Measurements from ENCODE around the gene UBE2M.
"Not testable (repeated sequence)": the region's sequence is repeated elsewhere in the genome, so short reads cannot be mapped to it uniquely, and the experiment has no call there.

UBE2M gene

GRCh38 chr19:58558066-58558622, at the start of gene UBE2M:
UBE2M (minus strand) TSS chr19:58558611; CDS start chr19:58558381, 230 bp downstream.
- DNase-seq (ENCODE audit: low read depth in 2 of 2), result peak in 1 of 2 donors; percentile 39

GRCh38 chr19:58607213-58607612, 48.8 kb upstream of the UBE2M start:
- DNase-seq (ENCODE audit: low read depth in 2 of 2), result not testable (repeated sequence)

DNA sequence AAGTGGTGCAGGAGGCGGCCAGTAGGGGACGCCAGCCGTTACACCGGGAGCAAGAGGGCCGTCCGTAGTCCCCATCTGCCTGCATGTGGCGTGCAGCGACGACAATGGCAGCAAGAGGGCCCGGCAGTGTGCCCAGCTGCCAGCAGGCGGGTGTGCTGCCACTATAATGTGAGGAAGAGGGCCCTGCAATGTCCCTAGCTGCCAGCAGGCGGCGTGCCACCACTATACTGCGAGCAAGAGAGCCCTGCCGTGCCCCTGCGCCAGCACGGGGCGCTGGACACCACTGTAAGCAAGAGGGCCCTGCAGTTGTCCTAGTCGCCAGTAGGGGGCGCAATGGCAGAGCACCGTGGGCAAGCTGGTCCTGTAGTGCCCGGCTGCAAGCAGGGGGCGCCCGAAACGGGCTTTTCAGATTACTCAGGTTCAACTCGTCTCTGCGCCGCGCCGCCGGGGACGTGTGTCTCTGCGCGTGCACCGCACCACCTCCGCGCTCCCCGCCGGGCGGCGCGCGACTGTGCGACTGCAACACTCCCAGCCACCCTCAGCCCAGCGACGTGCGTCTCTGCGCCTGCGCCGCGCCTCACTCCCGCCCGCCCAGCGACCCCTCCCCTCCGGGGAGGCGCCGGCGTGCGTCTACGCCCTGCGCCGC, 48.0 kb upstream of the UBE2M start:
- DNase-seq (ENCODE audit: low read depth in 2 of 2), result not testable (repeated sequence)

DNA sequence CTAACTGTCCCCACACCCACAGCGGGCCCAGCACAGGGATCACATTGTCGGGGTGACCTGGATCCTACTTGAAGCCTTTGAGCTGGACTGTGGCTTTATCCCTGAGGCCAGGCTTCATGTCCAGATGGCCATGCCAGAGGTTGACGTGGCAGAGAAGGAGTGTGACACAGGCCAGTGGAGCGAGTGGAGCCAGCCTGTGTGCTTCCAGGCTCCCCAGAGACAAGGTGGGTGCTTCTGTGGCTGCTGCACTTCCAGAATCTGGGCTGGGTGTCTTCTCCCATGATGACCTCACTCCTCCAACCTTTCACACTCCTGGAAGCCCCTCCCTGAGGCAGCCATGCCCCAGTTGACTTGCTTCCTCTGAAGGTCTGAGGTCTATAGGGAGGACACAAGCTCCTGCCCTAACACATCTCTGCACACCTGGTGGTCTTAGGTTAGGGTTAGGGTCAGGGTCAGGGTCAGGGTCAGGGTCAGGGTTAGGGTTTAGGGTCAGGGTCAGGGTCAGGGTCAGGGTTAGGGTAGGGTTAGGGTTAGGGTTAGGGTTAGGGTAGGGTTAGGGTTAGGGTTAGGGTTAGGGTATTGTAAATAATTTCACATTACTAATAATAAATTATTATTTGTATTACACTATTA, 27.8 kb upstream of the UBE2M start:
- DNase-seq (ENCODE audit: low read depth in 2 of 2), result no peak

DNA sequence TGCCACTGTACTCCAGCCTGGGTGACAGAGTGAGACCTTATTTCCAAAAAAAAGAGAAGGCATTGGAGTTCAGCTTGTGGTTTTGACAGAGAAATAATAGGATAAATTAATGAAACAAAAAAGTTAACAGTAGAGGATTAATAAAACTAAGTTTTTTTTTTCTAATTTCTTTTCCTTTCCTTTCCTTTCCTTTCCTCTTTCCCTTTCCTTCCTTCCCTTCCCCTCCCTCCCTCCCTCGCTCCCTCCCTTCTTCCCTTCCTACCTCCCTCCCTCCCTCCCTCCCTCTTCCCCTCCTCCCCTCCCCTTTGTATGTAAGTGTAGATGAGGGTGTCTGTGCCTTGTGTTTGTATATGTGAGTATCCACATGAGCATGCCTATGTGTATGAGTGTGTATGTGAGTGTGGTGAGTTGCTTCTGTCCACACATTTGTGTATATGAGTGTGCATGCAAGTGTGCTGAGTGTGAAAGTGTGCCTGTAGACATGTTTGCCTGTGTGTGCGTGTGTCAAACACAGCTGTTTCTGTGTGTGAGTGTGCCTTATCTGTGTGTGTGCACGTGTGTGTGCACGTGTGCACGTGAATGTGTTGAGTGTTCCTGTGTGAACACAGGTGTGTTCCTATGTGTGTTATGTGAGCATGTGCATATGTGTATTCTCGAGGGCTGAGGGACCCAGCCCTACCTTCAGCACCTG, 27.2 kb upstream of the UBE2M start:
- no peak for DNase-seq (ENCODE audit: low read depth in 2 of 2)

- DNase-seq (ENCODE audit: low read depth in 2 of 2), result no peak
These were observed 26.4 kb upstream of the UBE2M start for GRCh38 chr19:58584498-58585441.

DNA sequence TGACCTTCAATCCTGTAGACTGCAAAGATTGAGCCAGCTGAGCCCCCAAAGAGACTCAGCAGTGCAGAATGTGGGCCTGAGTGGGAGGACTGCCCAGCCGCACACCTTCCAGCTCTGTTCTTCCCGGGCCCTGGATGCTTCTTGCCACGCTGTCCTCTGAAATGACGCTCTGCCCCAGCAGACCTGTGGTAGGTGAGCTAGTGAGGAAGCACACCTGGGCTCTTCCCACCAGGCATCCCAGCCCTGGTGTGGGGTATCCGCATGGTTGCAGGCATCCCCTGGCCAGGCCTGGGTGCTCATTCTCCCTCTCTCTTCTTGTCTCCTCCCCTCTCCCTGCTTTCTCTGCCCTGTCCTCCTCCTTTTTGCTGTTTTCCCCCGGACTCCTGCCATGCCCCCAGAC, 24.6 kb upstream of the UBE2M start:
- no peak for DNase-seq (ENCODE audit: low read depth in 2 of 2)

- DNase-seq (ENCODE audit: low read depth in 2 of 2), result peak; percentile 88 to 92
These were observed 23.1 kb upstream of the UBE2M start for GRCh38 chr19:58581227-58582141.

DNA sequence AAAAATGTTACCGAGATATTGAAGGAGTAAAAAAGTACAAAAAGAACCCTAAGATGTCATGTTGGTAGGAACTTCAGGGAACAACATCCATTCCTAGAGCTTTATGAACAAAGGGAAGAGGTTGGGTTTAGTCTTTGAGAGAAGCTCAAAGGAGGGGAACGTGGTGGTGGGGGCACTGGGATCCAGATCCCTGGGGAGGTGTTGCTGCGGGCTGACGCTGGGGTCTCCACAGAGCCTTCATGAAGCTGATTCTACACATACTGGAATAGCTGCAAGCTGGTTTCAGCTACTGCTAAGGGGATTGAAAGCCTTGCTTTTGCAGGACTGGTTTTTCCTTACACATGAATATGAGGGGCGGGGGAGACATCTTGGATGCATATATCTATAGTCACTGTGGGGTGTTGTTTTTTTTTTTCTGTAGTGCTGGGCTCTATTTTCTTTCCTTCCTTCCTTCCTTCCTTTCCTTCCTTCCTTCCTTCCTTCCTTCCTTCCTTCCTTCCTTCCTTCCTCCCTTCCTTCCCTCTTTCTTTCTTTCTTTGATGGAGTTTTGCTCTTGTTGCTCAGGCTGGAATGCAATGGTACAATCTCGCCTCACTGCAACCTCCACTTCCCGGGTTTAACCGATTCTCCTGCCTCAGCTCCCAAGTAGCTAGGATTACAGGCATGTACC, 21.2 kb upstream of the UBE2M start:
- DNase-seq (ENCODE audit: low read depth in 2 of 2), result no peak

DNA sequence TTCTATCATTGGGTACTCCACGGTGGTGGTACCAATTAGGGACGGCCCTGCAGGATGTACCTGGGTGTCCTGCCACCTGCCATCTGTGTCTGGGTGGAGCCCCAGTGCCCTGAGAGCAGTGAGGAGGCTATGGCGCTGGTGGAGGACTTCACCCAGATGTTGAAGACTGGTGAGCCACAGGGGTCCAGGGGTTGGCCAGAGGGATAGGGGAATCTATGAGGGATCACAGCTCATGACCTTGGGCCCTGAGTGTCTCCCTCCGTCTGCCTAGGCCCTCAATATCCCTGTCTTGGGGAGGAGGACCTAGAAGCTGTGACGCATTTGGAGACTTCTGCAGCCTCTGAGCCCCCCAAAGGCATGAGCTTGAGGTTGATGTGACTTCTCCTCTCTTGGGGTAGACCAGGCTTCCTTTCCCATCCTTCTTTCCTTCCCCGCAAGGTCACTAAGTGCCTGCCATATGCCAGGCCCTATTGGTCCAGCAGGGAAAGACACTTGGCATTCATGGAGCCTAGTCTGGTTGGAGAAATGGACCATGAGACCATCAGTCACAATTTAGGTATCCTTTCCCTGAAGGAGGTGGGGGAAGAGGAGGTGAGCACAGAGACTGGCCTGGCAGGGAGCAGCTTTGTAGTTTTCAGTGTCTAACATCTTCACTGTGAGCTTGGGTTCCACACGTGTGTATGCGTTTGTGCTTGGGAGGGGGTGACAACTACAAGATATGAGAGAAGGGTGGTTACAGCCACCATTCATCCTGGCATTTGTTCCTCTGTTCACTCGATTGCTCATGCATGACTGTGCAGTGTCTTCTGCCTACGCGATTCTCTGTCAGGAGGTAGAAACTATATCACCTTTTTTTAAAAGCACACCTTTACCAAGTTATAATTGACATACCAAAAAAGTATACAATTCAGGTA, 19.9 kb upstream of the UBE2M start:
- no peak for DNase-seq (ENCODE audit: low read depth in 2 of 2)

DNA sequence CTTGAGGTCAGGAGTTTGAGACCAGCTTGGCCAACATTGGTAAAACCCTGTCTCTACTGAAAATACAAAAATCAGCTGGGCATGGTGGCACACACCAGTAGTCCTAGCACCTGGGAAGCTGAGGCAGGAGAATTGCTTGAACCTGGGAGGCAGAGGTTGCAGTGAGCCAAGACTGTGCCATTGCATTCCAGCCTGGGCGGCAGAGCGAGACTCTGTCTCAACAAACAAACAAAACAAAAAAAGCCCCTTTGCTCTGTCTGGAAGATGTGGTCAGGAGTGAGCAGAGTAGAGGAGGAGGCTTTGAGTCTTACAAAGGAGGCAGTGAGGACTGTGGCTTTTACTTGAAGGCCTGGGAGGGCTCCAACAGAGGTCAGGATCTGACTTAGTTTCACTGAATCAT, 19.2 kb upstream of the UBE2M start:
- not testable (repeated sequence) for DNase-seq (ENCODE audit: low read depth in 2 of 2)

DNA sequence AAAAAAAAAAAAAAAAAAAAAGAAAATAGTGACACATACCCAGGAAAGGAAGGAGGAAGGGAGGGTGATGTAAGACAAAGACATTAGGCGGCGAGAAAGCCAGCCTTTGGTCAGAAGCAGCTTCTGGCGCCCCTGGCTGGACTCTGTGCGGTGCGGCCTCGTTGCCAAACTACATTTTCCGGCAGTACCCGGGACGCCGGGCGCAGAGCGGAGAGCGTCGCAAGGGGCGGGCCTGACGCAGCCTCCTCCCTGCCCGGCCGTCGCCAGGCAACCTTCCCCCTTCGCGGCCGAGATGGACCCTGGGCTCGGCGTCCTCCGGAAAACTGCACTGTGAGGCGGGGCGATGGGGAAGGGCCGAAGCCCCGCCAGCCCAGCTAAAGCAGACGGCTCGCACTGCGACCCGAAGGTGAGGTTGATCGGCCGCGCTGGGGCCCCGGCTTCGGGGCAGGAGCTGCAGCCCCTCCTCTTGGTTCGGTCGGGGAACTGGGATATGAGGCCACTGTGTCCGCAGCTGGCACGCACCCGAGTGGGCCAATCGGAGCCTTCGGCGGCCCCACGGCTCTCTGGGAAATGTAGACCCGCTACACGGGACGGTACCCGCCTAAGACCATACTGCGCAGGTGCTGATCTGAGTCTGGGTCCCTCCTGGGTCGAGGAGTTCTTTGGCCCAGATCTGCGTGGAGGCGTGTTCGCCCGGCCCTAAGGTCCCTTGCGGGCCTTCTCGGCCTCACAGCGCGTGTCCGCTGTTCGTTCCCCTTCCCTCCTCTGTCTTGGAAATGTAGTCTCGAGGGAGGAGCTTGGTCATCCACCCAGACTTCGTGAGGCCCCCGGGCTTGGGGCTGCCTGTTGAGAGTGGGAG, 17.0 kb upstream of the UBE2M start:
- peak; percentile 59 to 71 for DNase-seq (ENCODE audit: low read depth in 2 of 2)

DNA sequence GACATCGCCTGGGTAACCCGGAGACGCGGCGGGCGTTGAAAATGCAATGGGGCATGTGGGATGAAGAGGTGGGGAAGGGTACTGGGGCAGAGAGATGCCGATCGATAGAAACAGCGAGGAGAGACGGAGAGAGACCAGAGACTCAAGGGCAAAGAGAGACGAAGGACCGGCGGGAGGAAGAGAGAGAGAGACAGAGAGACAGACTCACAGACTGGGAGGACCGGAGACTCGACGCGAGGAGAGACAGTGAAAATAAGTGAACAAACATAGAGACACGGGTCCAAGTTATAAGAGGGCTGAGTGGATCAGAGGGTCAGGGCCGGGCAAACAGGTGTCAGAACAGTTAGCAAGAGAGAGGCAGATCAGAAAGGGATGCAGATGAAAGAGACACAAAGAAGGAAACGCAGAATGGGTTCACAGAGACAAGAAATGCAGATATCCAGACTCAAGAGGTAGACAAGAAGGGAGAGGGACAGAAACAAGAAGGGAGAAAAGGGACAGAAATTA, 15.3 kb upstream of the UBE2M start:
- DNase-seq (ENCODE audit: low read depth in 2 of 2), result no peak

- peak; percentile 98 to 99 for DNase-seq (ENCODE audit: low read depth in 2 of 2)
These were observed 14.6 kb upstream of the UBE2M start, which contains the start of gene MZF1 for GRCh38 chr19:58572818-58573657. MZF1 (minus strand) TSS chr19:58573335; CDS start chr19:58571389, 1,946 bp downstream.

DNA sequence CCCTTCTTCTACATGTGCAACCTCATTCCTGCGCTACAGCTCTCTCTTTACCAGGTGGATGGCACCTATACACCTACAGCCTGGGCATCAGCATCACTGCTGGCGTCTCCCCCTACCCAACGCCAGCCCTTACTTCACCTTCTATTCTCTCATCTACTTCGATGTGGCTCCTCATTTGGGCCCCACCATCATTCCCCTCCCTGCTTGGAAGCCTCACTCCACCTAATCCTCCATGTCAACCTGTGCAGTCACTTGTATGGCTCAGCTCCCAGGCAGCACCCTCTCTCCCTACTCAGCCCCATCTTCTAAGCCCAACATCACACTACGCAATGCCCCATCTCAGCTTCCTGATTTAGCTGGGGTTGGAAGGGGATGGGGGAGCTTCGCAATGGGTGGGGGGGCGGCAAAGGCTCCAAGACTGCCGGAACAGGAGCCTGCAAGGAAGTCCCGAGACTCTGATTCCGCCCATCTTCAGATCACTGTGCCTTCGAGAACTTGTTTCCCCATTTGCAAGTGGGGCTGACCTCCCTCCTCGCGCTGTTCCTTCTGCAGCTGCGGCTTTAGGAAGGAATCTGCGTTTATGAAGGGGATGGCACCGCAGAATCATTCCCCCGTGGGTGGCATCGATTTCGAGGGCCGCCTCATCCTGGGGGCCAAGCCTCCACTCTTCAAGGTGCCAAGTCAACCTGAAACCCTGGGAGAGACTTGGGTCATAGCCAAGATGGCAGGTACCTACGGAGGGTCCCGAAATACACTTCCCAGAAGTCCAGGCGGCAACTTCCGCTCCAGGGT, 13.8 kb upstream of the UBE2M start:
- DNase-seq (ENCODE audit: low read depth in 2 of 2), result no peak

DNA sequence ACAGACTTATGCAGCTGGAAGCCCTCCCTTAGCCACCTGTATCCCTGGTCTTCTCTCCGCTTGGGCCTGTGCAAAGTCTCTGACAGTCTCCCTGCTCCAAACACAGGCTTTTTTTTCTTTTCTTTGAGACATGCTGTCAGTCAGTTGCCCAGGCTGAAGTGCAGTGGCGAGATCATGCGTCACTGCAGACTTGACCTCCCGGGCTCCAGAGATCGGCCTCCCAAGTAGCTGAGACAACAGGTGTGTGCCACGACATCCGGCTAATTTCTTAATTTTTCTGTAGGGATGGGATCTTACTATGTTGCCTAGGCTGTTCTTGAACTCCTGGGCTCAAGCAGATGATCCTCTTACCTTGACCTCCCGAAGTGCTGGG, 13.2 kb upstream of the UBE2M start:
- DNase-seq (ENCODE audit: low read depth in 2 of 2), result no peak
